ENCODE data around the gene HLA-DMA. TPM values are rescaled to one million over a fixed set of nuclear protein-coding genes. Genes with fewer than 3 reads are reported as not detected.

Gene HLA-DMA
- total and polyA plus RNA-seq, 2 of the 13 experiments (the other 11 are each of a cell fraction or from before 2014, with no cell fraction given): 0.70 to 0.71 TPM

DNA sequence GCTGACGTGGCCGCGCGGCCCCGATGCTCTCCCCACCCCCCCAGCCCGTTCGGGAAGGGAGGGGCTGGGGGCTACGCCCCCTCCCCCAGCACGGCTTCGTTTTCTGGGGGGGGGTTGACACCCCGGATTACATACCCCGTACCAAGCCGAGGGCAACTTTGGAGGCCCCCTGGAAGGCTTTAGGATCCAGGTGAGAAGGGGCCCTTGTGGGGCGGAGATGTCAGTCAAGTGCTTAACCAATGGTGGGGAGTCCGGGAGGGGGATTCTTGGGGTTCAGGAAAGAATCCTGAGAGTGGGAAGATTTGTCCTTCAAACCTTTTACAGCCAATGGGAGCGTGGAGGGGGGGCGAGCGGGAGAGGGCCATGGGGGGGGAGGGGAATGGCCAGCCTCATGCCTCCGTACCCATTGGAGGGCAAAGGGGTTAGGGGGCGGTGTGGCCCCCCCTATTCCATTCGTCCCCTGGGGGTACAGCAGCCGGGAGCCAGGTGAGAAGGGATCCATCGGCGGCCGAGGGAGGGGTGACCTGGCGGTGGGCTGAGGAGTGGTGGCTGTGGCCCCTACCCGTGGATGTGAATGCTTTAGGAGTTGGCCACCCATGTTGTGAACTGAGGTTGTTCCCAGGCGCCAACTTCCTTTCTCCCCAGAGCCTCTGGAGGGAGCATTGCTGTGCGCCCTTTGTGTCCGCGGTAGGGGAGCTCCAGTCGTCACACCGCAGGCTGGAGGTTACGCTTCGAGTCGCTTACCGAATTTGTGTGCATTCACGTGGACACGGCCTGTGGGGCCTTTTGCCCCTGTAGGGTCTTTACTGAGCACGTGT is 16.2 kb upstream of the HLA-DMA start (continued):
- no peak for TF ChIP-seq ZBTB39 (CRISPR knock-in tag; IDR thresholded peaks at IDR 0.05)
- no peak for TF ChIP-seq ZNF737 (CRISPR knock-in tag; IDR thresholded peaks at IDR 0.05; ENCODE audit: borderline replicate concordance)
- TF ChIP-seq, protein P1, sequence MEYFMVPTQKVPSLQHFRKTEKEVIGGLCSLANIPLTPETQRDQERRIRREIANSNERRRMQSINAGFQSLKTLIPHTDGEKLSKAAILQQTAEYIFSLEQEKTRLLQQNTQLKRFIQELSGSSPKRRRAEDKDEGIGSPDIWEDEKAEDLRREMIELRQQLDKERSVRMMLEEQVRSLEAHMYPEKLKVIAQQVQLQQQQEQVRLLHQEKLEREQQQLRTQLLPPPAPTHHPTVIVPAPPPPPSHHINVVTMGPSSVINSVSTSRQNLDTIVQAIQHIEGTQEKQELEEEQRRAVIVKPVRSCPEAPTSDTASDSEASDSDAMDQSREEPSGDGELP (IDR thresholded peaks at IDR 0.05; ENCODE audit: borderline replicate concordance, low read depth): peak; percentile 43; the same call in 1 of the 2 replicates
- TF ChIP-seq ZNF101 (CRISPR knock-in tag; IDR thresholded peaks at IDR 0.05; ENCODE audit: borderline replicate concordance, low read depth): peak; percentile 72; the same call in 1 of the 2 replicates
- TF ChIP-seq NR2F6 (IDR thresholded peaks at IDR 0.05): peak; percentile 40
- TF ChIP-seq NR2F6 (CRISPR knock-in tag; IDR thresholded peaks at IDR 0.05): peak; percentile 49; the same call in 1 of the 2 replicates
- 0 out of 2 replicates have a peak, but pooled peaks have one; percentile 82 for TF ChIP-seq RNF2 (conservative IDR thresholded peaks at IDR 0.05; ENCODE audit: low read depth)
- 0 out of 2 replicates have a peak, but pooled peaks have one; percentile 64 for TF ChIP-seq EED (CRISPR knock-in tag; IDR thresholded peaks at IDR 0.05)
- TF ChIP-seq, protein P2, sequence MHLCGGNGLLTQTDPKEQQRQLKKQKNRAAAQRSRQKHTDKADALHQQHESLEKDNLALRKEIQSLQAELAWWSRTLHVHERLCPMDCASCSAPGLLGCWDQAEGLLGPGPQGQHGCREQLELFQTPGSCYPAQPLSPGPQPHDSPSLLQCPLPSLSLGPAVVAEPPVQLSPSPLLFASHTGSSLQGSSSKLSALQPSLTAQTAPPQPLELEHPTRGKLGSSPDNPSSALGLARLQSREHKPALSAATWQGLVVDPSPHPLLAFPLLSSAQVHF (CRISPR knock-in tag; IDR thresholded peaks at IDR 0.05): 0 out of 2 replicates have a peak, but pooled peaks have one; percentile 47
- no peak for TF ChIP-seq REXO4 (CRISPR knock-in tag; IDR thresholded peaks at IDR 0.05; ENCODE audit: borderline replicate concordance)
- TF ChIP-seq TIGD3 (CRISPR knock-in tag; IDR thresholded peaks at IDR 0.05; ENCODE audit: borderline replicate concordance): no peak; the same call in 1 of the 2 replicates
- TF ChIP-seq RXRA (CRISPR knock-in tag; IDR thresholded peaks at IDR 0.05): peak; percentile 62; the same call in 1 of the 2 replicates
- no peak for TF ChIP-seq CREB1 (IDR thresholded peaks at IDR 0.05)
- TF ChIP-seq CREB1 (CRISPR knock-in tag; IDR thresholded peaks at IDR 0.05): no peak
- TF ChIP-seq, protein P3, sequence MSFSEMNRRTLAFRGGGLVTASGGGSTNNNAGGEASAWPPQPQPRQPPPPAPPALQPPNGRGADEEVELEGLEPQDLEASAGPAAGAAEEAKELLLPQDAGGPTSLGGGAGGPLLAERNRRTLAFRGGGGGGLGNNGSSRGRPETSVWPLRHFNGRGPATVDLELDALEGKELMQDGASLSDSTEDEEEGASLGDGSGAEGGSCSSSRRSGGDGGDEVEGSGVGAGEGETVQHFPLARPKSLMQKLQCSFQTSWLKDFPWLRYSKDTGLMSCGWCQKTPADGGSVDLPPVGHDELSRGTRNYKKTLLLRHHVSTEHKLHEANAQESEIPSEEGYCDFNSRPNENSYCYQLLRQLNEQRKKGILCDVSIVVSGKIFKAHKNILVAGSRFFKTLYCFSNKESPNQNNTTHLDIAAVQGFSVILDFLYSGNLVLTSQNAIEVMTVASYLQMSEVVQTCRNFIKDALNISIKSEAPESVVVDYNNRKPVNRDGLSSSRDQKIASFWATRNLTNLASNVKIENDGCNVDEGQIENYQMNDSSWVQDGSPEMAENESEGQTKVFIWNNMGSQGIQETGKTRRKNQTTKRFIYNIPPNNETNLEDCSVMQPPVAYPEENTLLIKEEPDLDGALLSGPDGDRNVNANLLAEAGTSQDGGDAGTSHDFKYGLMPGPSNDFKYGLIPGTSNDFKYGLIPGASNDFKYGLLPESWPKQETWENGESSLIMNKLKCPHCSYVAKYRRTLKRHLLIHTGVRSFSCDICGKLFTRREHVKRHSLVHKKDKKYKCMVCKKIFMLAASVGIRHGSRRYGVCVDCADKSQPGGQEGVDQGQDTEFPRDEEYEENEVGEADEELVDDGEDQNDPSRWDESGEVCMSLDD (CRISPR knock-in tag; IDR thresholded peaks at IDR 0.05; ENCODE audit: borderline replicate concordance): peak; percentile 98
- peak; percentile 6; the same call in 1 of the 2 replicates for TF ChIP-seq ZNF615 (CRISPR knock-in tag; IDR thresholded peaks at IDR 0.05; ENCODE audit: borderline replicate concordance)
- TF ChIP-seq CBX5 (CRISPR knock-in tag; IDR thresholded peaks at IDR 0.05; ENCODE audit: borderline replicate concordance): peak; percentile 41; the same call in 1 of the 2 replicates
- no peak; the same call in 1 of the 2 replicates for TF ChIP-seq MAF1 (CRISPR knock-in tag; IDR thresholded peaks at IDR 0.05; ENCODE audit: borderline replicate concordance)
- TF ChIP-seq ZSCAN31 (CRISPR knock-in tag; IDR thresholded peaks at IDR 0.05; ENCODE audit: low read depth): no peak; the same call in 1 of the 2 replicates
- TF ChIP-seq ZNF557 (CRISPR knock-in tag; IDR thresholded peaks at IDR 0.05): no peak
